Activated B cell treated with CpG ODN at 0.5 μM for 24 hours (primary cell): ENCODE data around the gene CISH. TPM values are rescaled to one million over a fixed set of nuclear protein-coding genes. Genes with fewer than 3 reads are reported as not detected.

Experiments
- ATAC-seq: fragments of 200-7000 bp; cut with Tn5 transposase; one replicate; pipeline ENCODE4 v1.10.0; 2021; ENCODE audit warnings: low read depth, mild to moderate bottlenecking, moderate library complexity
- CTCF ChIA-PET: fragments of 350-600 bp; sonication (Branson Sonifier 250); formaldehyde crosslinking; loops from one replicate; lab custom pipeline; 2021; ENCODE audit warnings: antibody characterized with exemption; lab: Charles Lee
- POLR2A ChIA-PET: fragments of 350-600 bp; sonication (Branson Sonifier 250); formaldehyde crosslinking; loops from one replicate; lab custom pipeline; 2021; ENCODE audit warnings: antibody characterized with exemption; lab: Charles Lee
- DNase-seq: peaks from one replicate; pipeline ENCODE4 v3.0.0; 2022
- H3K27ac Mint-ChIP-seq: one replicate; pipeline ENCODE4 v1.8.0; 2020; ENCODE audit warnings: mixed read lengths
- H3K27me3 Mint-ChIP-seq: one replicate; pipeline ENCODE4 v1.8.0; 2021; ENCODE audit warnings: mixed read lengths
- H3K36me3 Mint-ChIP-seq: one replicate; pipeline ENCODE4 v1.8.0; 2021; ENCODE audit warnings: low read depth, mixed read lengths
- H3K4me1 Mint-ChIP-seq: one replicate; pipeline ENCODE4 v1.8.0; 2021; ENCODE audit warnings: mixed read lengths
- H3K4me3 Mint-ChIP-seq: one replicate; pipeline ENCODE4 v1.8.0; 2020; ENCODE audit warnings: mild to moderate bottlenecking, mixed read lengths
- H3K9me3 Mint-ChIP-seq: one replicate; pipeline ENCODE4 v1.8.0; 2020; ENCODE audit warnings: mixed read lengths
- CTCF ChIP-seq: fragments of 200-600 bp; IDR thresholded peaks from one replicate; pipeline ENCODE4 v1.8.0; 2022; ENCODE audit warnings: antibody characterized with exemption, mild to moderate bottlenecking
- intact Hi-C: fragments of 100-400 bp; cut with micrococcal nuclease; formaldehyde crosslinking; loops from one replicate; pipeline ENCODE4 v1.15.1; 2024
- total RNA-seq: library from RNA; stranded (reverse); gene quantifications from 2 replicates; pipeline ENCODE4 v1.2.3, GENCODE V29; 2022

Gene CISH
- total RNA-seq, 1 donor from 2014 or later, result 3.2 TPM

- ATAC-seq (no peak), DNase-seq (no peak)
- Mint-ChIP-seq H3K27ac (no peak overlapping the region), H3K9me3 (no peaks in the 10 kb centered on the region), H3K27me3 (no peaks in the 10 kb centered on the region), H3K4me3 (peak overlapping the region; percentile 87), H3K36me3 (peaks cover 3% of the 10 kb centered on the region), H3K4me1 (peaks cover 45% of the 10 kb centered on the region)
- intact Hi-C loops, result loop anchor here (5.0 to 10.0 kb wide), 3 partner anchors 111 to 1362 kb away; partner anchors contain the start of genes ABHD14A, ABHD14B and CACNA2D2
- ChIA-PET CTCF (interaction anchor here (0.5 to 8.1 kb wide), 12 partner anchors 19 to 758 kb away, joined by 3 to 245 read pairs (median 4); partner anchors contain the start of genes C3orf18 and HEMK1), POLR2A (interaction anchor here (0.5 to 5.4 kb wide), 4 partner anchors 11 to 666 kb away, joined by 5 to 125 read pairs (median 28); partner anchors contain the start of genes C3orf18 and HEMK1)
- no peak for TF ChIP-seq CTCF
Measured at GRCh38 chr3:50612970-50613846, 1.6 kb upstream of the CISH start.

- intact Hi-C loops, result loop anchor here (5.0 to 10.0 kb wide), 3 partner anchors 110 to 1362 kb away; partner anchors contain the start of genes ABHD14A, ABHD14B and CACNA2D2
- Mint-ChIP-seq H3K27me3 (no peaks in the 10 kb centered on the region), H3K36me3 (peaks cover 3% of the 10 kb centered on the region), H3K4me3 (peak overlapping the region; percentile 87), H3K27ac (peak overlapping the region; percentile 56), H3K9me3 (no peaks in the 10 kb centered on the region), H3K4me1 (peaks cover 38% of the 10 kb centered on the region)
- ATAC-seq (no peak), DNase-seq (no peak)
- no peak for TF ChIP-seq CTCF
- POLR2A ChIA-PET, result interaction anchor here (0.9 to 5.4 kb wide), 11 partner anchors 10 to 777 kb away, joined by 3 to 125 read pairs (median 5); partner anchors contain the start of genes C3orf18, HEMK1, HYAL3 and MANF
- CTCF ChIA-PET, result interaction anchor here (0.5 to 8.1 kb wide), 11 partner anchors 18 to 758 kb away, joined by 3 to 245 read pairs (median 8); partner anchors contain the start of genes C3orf18 and HEMK1
Measured at GRCh38 chr3:50612234-50612882, 784 bp upstream of the CISH start.

- Mint-ChIP-seq H3K36me3 (no peaks in the 10 kb centered on the region), H3K4me3 (peak overlapping the region; percentile 87), H3K4me1 (peaks cover 35% of the 10 kb centered on the region), H3K9me3 (no peaks in the 10 kb centered on the region), H3K27me3 (no peaks in the 10 kb centered on the region), H3K27ac (peak overlapping the region; percentile 77)
- ChIA-PET POLR2A (interaction anchor here (0.8 to 5.4 kb wide), 10 partner anchors 9 to 778 kb away, joined by 3 to 125 read pairs (median 4); partner anchors contain the start of genes C3orf18 and HEMK1), CTCF (interaction anchor here (1.0 to 8.1 kb wide), 7 partner anchors 17 to 263 kb away, joined by 3 to 245 read pairs (median 4); partner anchors contain the start of genes C3orf18 and HEMK1)
- ATAC-seq, result no peak
- no peak for TF ChIP-seq CTCF
- intact Hi-C loops, result loop anchor here (1.0 to 10.0 kb wide), 7 partner anchors 10 to 1364 kb away; partner anchors contain the start of genes ABHD14A, ABHD14B, CACNA2D2 and CYB561D2
- DNase-seq, result no peak
Measured at GRCh38 chr3:50610992-50611463, 546 bp downstream of the CISH start.

- CTCF ChIA-PET, result interaction anchor here (1.1 to 8.1 kb wide), 5 partner anchors 19 to 68 kb away, joined by 3 to 245 read pairs (median 8); partner anchors contain the start of genes C3orf18 and HEMK1
- Mint-ChIP-seq H3K36me3 (no peaks in the 10 kb centered on the region), H3K4me1 (peaks cover 38% of the 10 kb centered on the region), H3K4me3 (peak overlapping the region; percentile 87), H3K27ac (no peak overlapping the region), H3K9me3 (no peaks in the 10 kb centered on the region), H3K27me3 (no peaks in the 10 kb centered on the region)
- no peak for DNase-seq
- POLR2A ChIA-PET, result interaction anchor here (0.8 to 5.4 kb wide), 6 partner anchors 9 to 775 kb away, joined by 3 to 125 read pairs (median 3); partner anchors contain the start of genes C3orf18, HEMK1 and MANF
- ATAC-seq, result no peak
- no peak for TF ChIP-seq CTCF
- intact Hi-C loops, result loop anchor here (2.0 to 10.0 kb wide), 4 partner anchors 20 to 1364 kb away; partner anchors contain the start of genes ABHD14A, ABHD14B and CACNA2D2
Measured at GRCh38 chr3:50610181-50610971, 1.2 kb downstream of the CISH start.
